LNCaP clone FGC (cell line): ENCODE measurements around the gene OTX2.

Source experiments
- DNase-seq: peaks from one replicate; pipeline ENCODE4 v3.0.0-alpha.2; 2011; ENCODE audit warnings: low read depth
- H3K4me3 ChIP-seq: 2 replicates; pipeline ENCODE4 v1.5.1; 2011; ENCODE audit warnings: mild to moderate bottlenecking, low read depth, low read length, control low read depth
- TF ChIP-seq, protein P1 (sequence below): IDR thresholded peaks from 2 replicates; pipeline ENCODE4 v1.5.1; 2012; ENCODE audit warnings: mild to moderate bottlenecking; ENCODE audit not compliant: control insufficient read depth, insufficient read depth; ENCODE audit errors: extremely low read depth

OTX2 gene

GRCh38 chr14:56844406-56845002, 34.2 kb upstream of the OTX2 start:
- TF ChIP-seq, protein P1, sequence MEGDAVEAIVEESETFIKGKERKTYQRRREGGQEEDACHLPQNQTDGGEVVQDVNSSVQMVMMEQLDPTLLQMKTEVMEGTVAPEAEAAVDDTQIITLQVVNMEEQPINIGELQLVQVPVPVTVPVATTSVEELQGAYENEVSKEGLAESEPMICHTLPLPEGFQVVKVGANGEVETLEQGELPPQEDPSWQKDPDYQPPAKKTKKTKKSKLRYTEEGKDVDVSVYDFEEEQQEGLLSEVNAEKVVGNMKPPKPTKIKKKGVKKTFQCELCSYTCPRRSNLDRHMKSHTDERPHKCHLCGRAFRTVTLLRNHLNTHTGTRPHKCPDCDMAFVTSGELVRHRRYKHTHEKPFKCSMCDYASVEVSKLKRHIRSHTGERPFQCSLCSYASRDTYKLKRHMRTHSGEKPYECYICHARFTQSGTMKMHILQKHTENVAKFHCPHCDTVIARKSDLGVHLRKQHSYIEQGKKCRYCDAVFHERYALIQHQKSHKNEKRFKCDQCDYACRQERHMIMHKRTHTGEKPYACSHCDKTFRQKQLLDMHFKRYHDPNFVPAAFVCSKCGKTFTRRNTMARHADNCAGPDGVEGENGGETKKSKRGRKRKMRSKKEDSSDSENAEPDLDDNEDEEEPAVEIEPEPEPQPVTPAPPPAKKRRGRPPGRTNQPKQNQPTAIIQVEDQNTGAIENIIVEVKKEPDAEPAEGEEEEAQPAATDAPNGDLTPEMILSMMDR = no peak
- no peak for DNase-seq
- H3K4me3 ChIP-seq = no peak overlapping the region

DNA sequence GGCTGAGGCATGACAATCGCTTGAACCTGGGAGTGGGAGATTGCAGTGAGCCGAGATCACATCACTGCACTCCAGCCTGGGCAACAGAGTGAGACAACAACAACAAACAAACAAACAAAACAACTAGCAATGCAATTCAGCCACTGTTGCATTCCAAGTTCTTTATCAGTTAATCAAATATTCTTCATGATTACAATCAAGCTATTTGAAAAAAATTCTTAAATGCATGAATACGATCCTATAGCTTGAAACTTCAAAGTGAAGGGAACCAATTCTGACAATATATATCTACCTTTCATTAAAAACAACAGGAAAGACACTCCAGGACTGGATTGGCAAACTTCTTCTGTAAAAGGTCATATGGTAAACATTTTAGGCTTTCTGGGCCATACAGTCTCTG, 31.3 kb upstream of the OTX2 start:
- DNase-seq = no peak
- TF ChIP-seq, protein P1 = no peak

DNA sequence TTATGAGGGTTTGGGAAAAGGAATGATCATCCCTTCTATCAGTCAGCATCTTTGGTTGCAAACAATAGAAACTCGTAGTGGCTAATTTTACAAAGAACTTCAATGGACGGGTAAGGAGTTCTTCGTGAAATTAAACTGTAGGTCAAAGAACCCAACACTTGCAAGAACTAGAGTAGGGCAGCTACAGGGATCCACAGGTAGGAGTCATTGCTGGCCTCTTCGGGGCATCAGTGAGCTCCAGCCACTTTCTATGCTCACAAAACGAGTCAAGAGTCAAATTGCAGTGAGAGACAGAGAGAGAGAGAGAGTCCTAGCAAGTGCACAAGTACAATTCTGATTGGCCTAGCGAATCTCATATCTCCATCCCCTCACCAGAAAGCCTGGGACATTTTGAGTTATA, 29.9 kb upstream of the OTX2 start:
- H3K4me3 ChIP-seq = no peak overlapping the region
- TF ChIP-seq, protein P1 = no peak
- no peak for DNase-seq

More for the DNA sequence above, 31.3 kb upstream of the OTX2 start:
- H3K4me3 ChIP-seq = no peak overlapping the region

- H3K4me3 ChIP-seq = no peak overlapping the region
- DNase-seq = no peak
- TF ChIP-seq, protein P1 = no peak
Observed at GRCh38 chr14:56829151-56829550, 18.9 kb upstream of the OTX2 start.

DNA sequence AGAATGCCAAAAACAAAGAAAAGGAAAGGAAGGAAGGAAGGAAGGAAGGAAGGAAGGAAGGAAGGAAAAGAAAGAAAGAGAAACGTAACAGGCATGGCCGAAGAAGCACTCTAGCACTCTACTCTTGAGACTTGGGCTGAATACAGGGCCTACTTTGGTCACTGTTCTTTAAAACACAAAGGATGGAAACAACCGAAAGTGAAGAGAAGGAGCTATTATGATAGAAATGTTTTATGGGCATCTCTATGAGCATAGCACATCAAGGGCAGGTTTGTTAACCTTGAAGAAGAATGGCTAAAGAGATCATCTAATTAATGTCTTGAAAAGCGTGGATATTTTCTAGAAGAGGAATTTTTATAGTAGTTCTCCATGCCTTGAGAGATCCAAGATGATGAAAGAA, 15.9 kb upstream of the OTX2 start:
- DNase-seq = no peak
- TF ChIP-seq, protein P1 = no peak
- H3K4me3 ChIP-seq = no peak overlapping the region

DNA sequence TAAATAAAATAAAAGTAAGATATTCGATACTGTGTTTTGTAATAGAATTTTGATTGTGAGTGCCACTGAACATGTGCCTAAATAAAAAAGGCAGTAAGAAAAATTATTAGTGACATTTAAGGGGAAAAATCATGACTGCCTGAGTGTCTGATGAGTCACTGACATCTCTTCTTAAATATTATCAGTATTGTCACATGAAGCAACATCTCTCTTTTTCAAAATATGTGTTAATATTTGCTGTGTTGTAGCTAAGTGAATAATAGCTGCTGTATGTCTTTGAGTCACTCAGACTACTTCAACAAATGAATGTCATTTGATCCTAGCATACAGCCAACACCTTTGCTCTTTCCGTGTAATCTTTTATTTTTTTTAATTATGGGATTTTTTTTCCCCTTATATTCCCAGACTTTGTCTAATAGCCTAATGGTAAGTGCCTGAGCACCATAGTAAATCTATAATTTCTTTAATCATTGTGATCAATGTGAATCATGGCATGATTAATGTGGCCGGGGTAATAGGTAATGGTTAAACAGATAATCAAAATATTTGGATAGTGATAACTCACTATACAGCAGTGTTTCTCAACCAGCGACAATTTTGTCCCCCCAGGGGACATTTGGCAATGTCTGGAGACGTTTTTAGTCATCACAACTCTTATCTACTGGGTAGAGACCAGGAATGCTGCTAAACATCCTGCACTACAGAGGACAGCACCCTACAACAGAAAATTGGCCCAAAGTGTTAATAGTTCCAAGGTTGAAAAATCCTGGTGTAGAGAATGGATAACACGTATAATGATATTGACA, 11.7 kb upstream of the OTX2 start:
- TF ChIP-seq, protein P1 = no peak
- no peak overlapping the region for H3K4me3 ChIP-seq
- no peak for DNase-seq
